HG02884 (cell line): ENCODE measurements around the gene MAPKAP1.

Experiments used
- ATAC-seq: cut with Tn5 transposase; IDR thresholded peaks from one replicate; pipeline ENCODE4 v1.9.1; 2021; ENCODE audit warnings: mild to moderate bottlenecking, moderate library complexity; ENCODE audit not compliant: unreplicated experiment

The MAPKAP1 gene

GRCh38 chr9:125538092-125538473 is 168.9 kb downstream of the MAPKAP1 start:
- ATAC-seq, result no peak

DNA sequence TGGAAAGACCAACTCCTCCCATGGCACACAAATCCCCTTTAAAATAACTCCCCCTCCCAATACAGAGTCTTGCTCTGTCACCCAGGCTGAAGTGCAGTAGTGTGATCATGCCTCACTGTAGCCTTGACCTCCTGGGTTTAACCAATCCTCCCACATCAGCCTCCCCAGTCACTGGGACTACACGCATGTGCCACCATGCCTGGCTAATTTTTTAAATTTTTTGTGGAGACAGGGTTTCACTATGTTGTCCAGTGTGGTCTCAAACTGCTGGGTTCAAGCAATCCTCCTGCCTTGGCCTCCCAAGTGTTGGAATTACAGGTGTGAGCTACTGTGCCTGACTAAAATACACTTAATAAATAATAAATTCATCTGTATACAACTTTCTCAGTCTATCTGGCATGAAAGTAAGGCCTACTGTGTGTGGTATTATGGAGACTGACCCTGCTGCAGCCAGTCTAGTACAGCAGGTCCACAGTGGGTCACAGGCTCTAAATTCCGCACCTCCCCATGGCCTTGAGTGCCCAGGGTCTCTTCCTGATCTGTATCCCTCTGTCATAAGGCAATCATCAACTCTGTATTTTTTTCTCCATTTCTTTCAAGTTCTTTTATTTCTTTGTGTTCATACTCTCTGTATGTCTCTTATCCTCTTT is 169.4 kb downstream of the MAPKAP1 start:
- ATAC-seq, result no peak

DNA sequence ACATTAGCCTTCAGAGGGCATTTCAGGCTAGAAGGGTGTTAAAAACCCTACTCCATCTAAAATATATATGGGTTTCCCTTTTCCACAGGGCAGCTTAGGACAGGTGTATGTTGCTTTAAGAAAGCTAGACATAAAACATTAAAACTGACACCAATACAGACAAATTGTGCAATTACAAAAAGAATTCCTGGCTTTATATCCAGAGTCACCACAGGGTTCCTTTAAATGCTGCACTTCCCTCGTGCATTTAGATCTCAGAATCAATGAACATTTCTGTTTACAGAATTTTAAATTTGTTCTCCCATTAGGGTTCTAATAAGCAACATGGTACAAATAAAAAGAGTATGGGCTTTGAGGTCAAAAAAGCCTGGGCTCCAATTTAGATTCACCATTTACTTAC is 170.2 kb downstream of the MAPKAP1 start:
- no peak for ATAC-seq

DNA sequence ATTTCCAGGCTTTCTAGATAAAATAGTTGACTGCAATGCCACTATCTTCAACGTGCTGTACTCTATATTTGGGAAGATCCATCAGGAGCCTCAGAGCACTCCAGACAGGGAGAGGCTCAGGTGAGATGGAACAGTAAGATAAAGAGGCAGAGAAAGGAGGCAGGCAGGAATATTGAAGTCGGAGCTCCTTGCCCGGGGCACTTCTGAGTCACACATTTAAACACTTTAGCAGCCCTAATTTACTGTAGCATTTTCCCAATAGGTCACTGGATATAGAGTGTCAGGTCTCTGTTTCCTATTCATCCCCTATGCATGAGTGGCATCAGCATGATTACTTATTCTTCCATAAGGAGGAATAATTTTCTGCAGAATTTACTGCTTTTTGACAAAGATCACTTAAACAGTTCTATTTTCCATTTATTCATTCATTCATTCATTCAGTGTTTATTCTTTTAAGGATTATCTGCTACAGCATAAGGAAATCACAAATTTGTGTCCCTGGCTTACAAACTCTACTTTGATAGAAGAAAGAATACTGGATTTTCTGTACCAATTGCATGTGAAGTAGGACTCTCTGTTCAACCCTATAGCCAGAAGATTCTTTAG is 170.7 kb downstream of the MAPKAP1 start:
- no peak for ATAC-seq

DNA sequence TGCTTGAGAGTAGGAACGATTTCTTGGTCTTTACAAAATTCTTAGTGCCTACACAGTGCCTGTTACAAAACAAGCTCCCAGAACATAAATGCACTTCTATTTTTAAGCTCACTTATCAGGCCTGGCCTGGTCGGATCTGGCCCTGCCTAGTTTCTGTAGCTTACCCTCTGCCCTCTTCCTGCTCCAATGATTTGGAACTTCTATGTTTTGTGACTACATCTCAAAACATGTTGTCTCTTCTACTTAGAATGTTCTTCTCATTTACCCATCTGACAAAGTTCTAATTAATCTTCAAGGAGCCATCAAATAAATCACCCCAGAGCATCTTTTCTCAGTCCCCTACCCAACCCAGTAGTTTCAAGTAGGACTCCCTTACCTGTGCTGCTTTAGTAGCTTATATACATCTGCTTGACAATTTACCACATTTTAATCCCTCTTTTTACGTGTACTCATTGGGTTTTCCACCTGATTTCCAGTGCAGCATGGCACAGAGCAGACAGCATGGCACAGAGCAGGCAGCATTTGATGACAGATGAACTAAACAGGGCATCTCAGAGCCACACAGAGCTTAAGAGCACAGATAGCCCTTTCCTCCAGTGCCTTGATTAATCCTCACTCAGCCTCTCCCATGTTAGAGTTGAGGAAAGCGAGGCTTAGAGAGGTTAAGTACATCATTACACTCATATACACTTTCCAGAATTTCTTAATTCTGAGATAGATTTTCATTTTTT is 171.9 kb downstream of the MAPKAP1 start:
- ATAC-seq, result no peak

DNA sequence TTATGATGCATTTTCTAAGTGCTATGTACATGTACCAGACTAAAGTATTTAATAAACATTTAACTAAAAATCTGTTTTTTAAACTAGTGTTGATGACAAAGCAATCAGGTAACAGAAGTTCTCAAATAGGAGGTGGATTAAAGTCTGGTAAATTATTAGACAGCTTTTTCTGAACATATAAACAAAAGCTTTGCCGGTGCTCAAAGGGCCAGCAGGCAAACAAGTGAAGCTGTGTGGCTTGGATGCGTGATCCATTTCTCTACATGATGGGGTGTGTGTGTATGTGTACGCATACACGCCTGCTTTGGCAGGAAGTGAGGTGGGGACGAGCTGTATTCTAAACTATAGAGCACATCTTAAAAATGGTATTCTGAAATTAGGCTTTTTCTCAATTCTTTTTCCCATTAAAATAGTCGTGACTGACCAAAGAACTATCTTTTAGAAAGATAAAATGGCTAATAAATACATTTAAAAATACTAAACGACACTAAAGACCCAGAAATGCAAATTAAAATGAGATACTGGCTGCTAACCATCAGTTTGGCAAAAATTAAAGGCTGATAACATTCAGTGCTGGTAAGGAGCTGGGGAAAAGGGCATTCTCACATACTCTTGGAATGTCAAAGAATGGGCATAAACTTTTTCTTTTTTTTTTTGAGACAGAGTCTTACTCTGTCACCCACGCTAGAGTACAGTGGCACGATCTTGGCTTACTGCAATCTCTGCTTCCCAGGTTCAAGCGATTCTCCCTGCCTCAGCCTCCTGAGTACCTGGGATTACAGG is 174.0 kb downstream of the MAPKAP1 start:
- no peak for ATAC-seq

DNA sequence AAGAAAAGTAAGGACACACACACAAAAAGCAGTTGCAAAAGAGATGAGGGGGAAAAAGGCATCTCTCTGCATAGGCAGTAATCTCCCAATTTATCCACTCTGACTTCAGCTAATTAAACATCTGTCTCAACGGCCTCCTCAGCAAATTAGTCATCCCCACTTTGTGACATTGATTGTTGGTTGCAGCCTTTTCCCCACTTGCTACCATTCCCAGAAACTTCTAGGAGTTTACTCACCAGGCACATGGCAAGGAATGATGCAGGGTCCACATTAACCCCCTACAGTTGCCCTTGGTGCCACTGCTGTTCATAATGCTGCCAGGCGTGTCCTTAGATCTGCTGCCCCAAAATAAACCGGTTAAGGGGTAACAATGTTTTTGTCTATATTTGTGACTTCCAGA is 174.6 kb downstream of the MAPKAP1 start:
- no peak for ATAC-seq

DNA sequence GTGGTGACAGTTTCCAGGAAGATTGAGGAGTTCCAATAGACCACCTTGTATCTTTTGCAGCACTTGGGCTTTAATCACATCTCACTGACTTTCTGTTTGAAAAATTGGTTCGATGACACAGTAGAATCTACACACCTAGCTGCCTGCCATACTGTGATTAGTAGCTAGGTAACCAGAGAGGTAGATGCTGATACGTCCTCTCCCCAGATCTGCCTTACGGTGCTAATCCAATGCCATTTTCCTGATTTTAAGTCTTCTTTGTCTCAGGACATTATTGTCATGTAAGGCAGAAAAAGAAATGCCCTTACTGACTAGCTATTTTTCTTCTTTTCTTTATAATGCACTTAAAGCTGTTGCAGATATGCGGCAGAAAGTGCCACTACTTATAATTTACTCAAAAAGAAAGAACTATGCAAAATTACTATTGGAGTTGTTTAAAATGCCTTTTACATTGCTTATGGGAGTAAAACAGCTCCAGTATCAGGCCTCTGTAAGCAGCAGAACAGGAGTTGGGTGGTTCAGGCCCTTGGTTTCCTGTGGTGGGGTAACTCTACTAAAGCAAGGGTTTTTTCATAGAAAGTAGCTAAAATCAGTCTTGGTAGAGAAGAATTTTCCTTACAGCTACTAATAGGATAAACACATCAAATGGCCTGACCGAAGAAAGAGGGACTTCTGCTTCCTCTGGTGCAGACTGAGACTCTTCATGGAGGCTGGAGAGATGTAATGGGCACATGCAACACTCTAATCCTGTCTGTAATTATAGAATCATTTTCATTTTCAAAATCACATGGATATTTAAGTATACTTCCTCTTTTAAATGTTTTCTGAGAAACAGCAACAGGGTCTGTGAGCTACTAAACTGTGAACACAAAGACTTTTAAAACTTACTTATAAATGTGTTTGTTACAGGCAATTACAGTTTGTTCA is 177.2 kb downstream of the MAPKAP1 start:
- ATAC-seq, result peak; percentile 69

DNA sequence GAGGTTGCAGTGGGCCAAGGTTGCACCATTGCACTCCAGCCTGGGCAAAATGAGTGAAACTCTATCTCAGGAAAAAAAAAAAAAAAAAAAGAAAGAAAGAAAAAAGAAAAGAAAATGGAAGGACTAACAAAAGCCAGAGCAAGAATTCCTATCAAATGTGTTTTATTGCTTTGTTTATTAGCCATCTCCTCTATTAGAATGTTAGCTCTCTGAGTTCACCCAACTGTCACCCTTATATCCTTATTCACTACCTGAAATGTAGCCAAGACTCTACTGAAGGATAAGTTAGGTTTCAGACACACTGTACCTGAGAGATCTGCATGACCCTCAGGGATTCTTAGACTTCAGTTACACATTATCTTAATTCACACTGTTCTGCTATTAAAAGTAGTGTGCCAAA is 177.9 kb downstream of the MAPKAP1 start:
- ATAC-seq, result no peak

- no peak for ATAC-seq
These were observed 179.5 kb downstream of the MAPKAP1 start for GRCh38 chr9:125527471-125528002.

GRCh38 chr9:125525921-125526631 is 180.9 kb downstream of the MAPKAP1 start:
- ATAC-seq, result no peak

- no peak for ATAC-seq
These were observed 182.2 kb downstream of the MAPKAP1 start for GRCh38 chr9:125524583-125525355.

DNA sequence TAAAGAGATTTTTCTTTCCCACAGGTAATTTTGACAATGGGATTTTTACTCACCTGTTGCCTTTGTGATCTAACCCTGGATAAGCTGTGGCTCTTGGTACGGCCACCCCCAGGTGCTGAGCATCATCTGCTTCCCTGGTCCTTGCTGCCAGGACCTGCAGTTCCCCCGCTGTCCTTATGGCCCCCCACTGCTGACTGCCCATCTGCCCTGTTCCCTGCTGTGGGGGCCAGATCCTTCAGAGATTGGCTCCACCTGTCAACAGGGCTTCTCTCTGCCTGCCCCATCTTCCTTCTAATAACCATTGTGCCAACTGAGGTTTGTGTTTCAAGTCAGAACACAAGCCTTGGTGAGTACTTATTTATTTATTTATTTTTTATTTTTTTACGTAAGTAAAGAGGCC is 183.3 kb downstream of the MAPKAP1 start:
- ATAC-seq, result no peak

GRCh38 chr9:125522328-125522725 is 184.7 kb downstream of the MAPKAP1 start:
- ATAC-seq, result no peak

GRCh38 chr9:125521462-125522327 is 185.3 kb downstream of the MAPKAP1 start:
- no peak for ATAC-seq

- no peak for ATAC-seq
These were observed 187.3 kb downstream of the MAPKAP1 start for GRCh38 chr9:125519734-125520133.

DNA sequence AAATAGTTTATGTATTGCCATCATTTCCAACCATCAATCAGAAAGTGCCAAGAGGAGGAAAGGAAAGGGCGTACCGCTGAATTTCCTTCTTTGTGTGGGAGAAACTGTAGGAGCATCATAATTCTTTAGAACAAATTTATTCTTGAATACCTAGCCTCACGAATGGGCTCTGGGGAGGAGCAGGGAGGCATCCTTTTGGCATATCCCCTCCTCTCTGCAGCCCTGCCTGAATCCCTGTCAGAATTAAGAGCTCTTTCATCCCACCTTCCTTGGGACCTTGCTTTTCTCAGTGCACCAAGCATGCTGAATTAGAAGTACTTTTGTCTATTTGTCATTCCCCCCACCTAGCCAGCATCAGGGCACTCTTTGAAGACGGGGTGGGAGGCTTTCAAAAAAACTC is 189.4 kb downstream of the MAPKAP1 start:
- ATAC-seq, result no peak
